SH-SY5Y (cell line): Measurements from ENCODE around the gene PPARGC1A.

Experiments used
- GATA2 ChIP-seq: IDR thresholded peaks from 2 replicates; pipeline ENCODE4 v1.6.1; 2011; ENCODE audit warnings: mild to moderate bottlenecking, low read depth, low read length
- GATA3 ChIP-seq: IDR thresholded peaks from 2 replicates; pipeline ENCODE4 v1.6.1; 2011; ENCODE audit warnings: low read depth, mild to moderate bottlenecking, low read length, moderate library complexity

GRCh38 chr4:23775694-23776093, 114.2 kb downstream of the PPARGC1A start:
- TF ChIP-seq GATA2 (no peak), GATA3 (no peak)
